ENCODE results near the gene TRAPPC3. TPM values are rescaled to one million over a fixed set of nuclear protein-coding genes. Genes with fewer than 3 reads are reported as not detected.

Gene TRAPPC3
- total RNA-seq, 1 experiment from 2014 or later = 98.7 TPM

GRCh38 chr1:36166938-36167905 is 17.9 kb upstream of the TRAPPC3 start:
- Histone ChIP-seq H3K36me3 (ENCODE audit: control insufficient read depth, insufficient read depth, low read length) (no peaks in the 10 kb centered on the region; the same call in 1 of the 2 replicates), H3K27me3 (ENCODE audit: control insufficient read depth, insufficient read depth, low read length) (no peaks in the 10 kb centered on the region), H3K4me3 (ENCODE audit: low read depth in 2 of 2, low read length in 2 of 2) (no peak overlapping the region), H3K4me1 (ENCODE audit: control insufficient read depth, insufficient read depth, low read length) (peaks cover 9% of the 10 kb centered on the region), H3K27ac (ENCODE audit: low read length) (no peak overlapping the region), H3K9me3 (ENCODE audit: control insufficient read depth, insufficient read depth, low read depth, low read length) (no peaks in the 10 kb centered on the region)
- no TSS peak for BruUV-seq (replicated peaks)
- TF ChIP-seq SIN3A (IDR thresholded peaks at IDR 0.05; ENCODE audit: borderline replicate concordance, insufficient read depth, low read depth, low read length) (no peak), POLR2AphosphoS5 (IDR thresholded peaks at IDR 0.05; ENCODE audit: low read depth, low read length) (no peak), TCF7L2 (IDR thresholded peaks at IDR 0.05; ENCODE audit: low read depth, low read length) (no peak)
- TF ChIP-seq, protein P1, sequence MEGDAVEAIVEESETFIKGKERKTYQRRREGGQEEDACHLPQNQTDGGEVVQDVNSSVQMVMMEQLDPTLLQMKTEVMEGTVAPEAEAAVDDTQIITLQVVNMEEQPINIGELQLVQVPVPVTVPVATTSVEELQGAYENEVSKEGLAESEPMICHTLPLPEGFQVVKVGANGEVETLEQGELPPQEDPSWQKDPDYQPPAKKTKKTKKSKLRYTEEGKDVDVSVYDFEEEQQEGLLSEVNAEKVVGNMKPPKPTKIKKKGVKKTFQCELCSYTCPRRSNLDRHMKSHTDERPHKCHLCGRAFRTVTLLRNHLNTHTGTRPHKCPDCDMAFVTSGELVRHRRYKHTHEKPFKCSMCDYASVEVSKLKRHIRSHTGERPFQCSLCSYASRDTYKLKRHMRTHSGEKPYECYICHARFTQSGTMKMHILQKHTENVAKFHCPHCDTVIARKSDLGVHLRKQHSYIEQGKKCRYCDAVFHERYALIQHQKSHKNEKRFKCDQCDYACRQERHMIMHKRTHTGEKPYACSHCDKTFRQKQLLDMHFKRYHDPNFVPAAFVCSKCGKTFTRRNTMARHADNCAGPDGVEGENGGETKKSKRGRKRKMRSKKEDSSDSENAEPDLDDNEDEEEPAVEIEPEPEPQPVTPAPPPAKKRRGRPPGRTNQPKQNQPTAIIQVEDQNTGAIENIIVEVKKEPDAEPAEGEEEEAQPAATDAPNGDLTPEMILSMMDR (IDR thresholded peaks at IDR 0.05) = no peak
- TF ChIP-seq, protein P2, sequence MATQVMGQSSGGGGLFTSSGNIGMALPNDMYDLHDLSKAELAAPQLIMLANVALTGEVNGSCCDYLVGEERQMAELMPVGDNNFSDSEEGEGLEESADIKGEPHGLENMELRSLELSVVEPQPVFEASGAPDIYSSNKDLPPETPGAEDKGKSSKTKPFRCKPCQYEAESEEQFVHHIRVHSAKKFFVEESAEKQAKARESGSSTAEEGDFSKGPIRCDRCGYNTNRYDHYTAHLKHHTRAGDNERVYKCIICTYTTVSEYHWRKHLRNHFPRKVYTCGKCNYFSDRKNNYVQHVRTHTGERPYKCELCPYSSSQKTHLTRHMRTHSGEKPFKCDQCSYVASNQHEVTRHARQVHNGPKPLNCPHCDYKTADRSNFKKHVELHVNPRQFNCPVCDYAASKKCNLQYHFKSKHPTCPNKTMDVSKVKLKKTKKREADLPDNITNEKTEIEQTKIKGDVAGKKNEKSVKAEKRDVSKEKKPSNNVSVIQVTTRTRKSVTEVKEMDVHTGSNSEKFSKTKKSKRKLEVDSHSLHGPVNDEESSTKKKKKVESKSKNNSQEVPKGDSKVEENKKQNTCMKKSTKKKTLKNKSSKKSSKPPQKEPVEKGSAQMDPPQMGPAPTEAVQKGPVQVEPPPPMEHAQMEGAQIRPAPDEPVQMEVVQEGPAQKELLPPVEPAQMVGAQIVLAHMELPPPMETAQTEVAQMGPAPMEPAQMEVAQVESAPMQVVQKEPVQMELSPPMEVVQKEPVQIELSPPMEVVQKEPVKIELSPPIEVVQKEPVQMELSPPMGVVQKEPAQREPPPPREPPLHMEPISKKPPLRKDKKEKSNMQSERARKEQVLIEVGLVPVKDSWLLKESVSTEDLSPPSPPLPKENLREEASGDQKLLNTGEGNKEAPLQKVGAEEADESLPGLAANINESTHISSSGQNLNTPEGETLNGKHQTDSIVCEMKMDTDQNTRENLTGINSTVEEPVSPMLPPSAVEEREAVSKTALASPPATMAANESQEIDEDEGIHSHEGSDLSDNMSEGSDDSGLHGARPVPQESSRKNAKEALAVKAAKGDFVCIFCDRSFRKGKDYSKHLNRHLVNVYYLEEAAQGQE (IDR thresholded peaks at IDR 0.05; ENCODE audit: insufficient read depth in 1 of 2, low read depth in 2 of 2, low read length in 1 of 2) = no peak
- ATAC-seq = 0 out of 2 replicates have a peak, but pooled peaks have one; percentile 19
- in situ Hi-C loops (cut with HindIII; ENCODE audit: low pct_unique_long_range_greater_than_20kb, low sequenced_read_pairs) (no loop called here), intact Hi-C loops (cut with micrococcal nuclease; ENCODE audit: unreplicated experiment) (no loop called here)
- DNase-seq (ENCODE audit: low read depth, low spot score) = no peak
- ChIA-PET CTCF (interaction anchor here (0.7 kb wide), 1 partner anchor 1011 kb away, joined by 6 read pairs; no protein-coding TSS in a partner anchor), POLR2A (no interaction called here)

DNA sequence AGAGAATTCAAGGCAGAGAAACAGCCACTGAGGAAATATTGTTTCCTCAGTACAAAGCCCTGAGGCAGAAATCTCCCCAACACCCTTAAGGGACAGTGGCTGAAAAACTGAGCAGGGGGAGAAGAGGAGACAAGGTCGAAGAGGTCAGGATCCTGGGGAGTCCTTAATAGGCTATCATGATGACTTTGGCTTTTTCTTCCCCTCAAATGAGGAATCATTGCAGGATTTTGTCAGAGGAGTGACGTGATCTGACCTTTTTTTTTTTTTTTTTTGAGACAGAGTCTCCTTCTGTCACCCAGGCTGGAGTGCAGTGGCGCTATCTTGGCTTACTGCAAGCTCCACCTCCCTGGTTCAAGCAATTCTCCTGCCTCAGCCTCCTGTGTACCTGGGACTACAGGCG is 16.9 kb upstream of the TRAPPC3 start:
- Histone ChIP-seq H3K27me3 (ENCODE audit: control insufficient read depth, insufficient read depth, low read length) (no peaks in the 10 kb centered on the region), H3K4me3 (ENCODE audit: low read depth in 2 of 2, low read length in 2 of 2) (no peak overlapping the region), H3K4me1 (ENCODE audit: control insufficient read depth, insufficient read depth, low read length) (peaks cover 18% of the 10 kb centered on the region), H3K27ac (ENCODE audit: low read length) (no peak overlapping the region), H3K36me3 (ENCODE audit: control insufficient read depth, insufficient read depth, low read length) (no peaks in the 10 kb centered on the region; the same call in 1 of the 2 replicates), H3K9me3 (ENCODE audit: control insufficient read depth, insufficient read depth, low read depth, low read length) (no peaks in the 10 kb centered on the region)
- no TSS peak for BruUV-seq (replicated peaks)
- ChIA-PET CTCF (interaction anchor here (0.7 kb wide), 1 partner anchor 1010 kb away, joined by 6 read pairs; no protein-coding TSS in a partner anchor), POLR2A (interaction anchor here (0.7 kb wide), 1 partner anchor 16 kb away, joined by 12 read pairs; no protein-coding TSS in a partner anchor)
- TF ChIP-seq POLR2AphosphoS5 (IDR thresholded peaks at IDR 0.05; ENCODE audit: low read depth, low read length) = no peak
- no peak for TF ChIP-seq SIN3A (IDR thresholded peaks at IDR 0.05; ENCODE audit: borderline replicate concordance, insufficient read depth, low read depth, low read length)
- TF ChIP-seq TCF7L2 (IDR thresholded peaks at IDR 0.05; ENCODE audit: low read depth, low read length) = no peak
- TF ChIP-seq, protein P1 (IDR thresholded peaks at IDR 0.05) = no peak
- TF ChIP-seq, protein P2 (IDR thresholded peaks at IDR 0.05; ENCODE audit: insufficient read depth in 1 of 2, low read depth in 2 of 2, low read length in 1 of 2) = no peak
- intact Hi-C loops (cut with micrococcal nuclease; ENCODE audit: unreplicated experiment) (no loop called here), in situ Hi-C loops (cut with HindIII; ENCODE audit: low pct_unique_long_range_greater_than_20kb, low sequenced_read_pairs) (no loop called here)
- DNase-seq (ENCODE audit: low read depth, low spot score) = no peak
- ATAC-seq = no peak
